ENCODE data around the gene ARHGEF39. TPM values are rescaled to one million over a fixed set of nuclear protein-coding genes. Genes with fewer than 3 reads are reported as not detected.
A peak's percentile ranks its signal among the peaks of the same experiment; 100 is the strongest.

Gene ARHGEF39
- total RNA-seq, 2 experiments from 2014 or later: 17.2 to 18.7 TPM

GRCh38 chr9:35673132-35674024, 8.4 kb upstream of the ARHGEF39 start, which contains the start of gene CA9:
TSS of gene CA9 (plus strand) at chr9:35673928. CDS start at chr9:35673960, 32 bp downstream.
- Mint-ChIP-seq H3K4me3 (peak within 1 kb of the TSS; percentile 63), H3K27me3 (peaks cover 9% of the 10 kb centered on the region), H3K9me3 (no peaks in the 10 kb centered on the region), H3K4me1 (peaks cover 12% of the 10 kb centered on the region), H3K36me3 (no peaks in the 10 kb centered on the region), H3K27ac (no peak within 1 kb of the TSS)
- no peak for DNase-seq

GRCh38 chr9:35669331-35670145, 4.5 kb upstream of the ARHGEF39 start:
- no peaks in the 10 kb centered on the region for H3K9me3 Mint-ChIP-seq
- H3K4me1 Mint-ChIP-seq: peaks cover 14% of the 10 kb centered on the region
- peaks cover 3% of the 10 kb centered on the region for H3K27me3 Mint-ChIP-seq
- H3K4me3 Mint-ChIP-seq: no peak overlapping the region
- DNase-seq: no peak
- H3K27ac Mint-ChIP-seq: no peak overlapping the region
- no peaks in the 10 kb centered on the region for H3K36me3 Mint-ChIP-seq

DNA sequence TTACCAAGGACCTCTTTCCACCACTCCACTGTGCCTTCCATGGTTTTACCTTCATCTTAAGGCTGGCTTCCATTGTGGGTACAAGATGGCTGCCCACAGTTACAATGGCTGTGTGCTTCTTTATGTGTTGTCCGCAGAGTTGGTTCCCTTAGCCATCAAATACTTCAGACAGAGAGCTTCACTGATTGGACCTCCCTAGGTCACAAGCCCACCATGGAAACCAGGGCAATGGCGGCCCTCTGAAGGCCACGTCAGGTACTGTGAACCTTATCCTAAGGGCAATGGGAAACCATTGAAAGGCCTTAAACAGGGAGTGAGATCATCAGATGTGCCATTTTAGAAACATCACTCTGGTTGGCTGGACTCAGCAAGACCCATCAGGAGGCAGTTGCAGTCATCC, 2.9 kb upstream of the ARHGEF39 start:
- Mint-ChIP-seq H3K36me3 (peaks cover 5% of the 10 kb centered on the region), H3K4me1 (peaks cover 24% of the 10 kb centered on the region), H3K4me3 (no peak overlapping the region), H3K9me3 (no peaks in the 10 kb centered on the region), H3K27me3 (no peaks in the 10 kb centered on the region), H3K27ac (no peak overlapping the region)
- DNase-seq: no peak

DNA sequence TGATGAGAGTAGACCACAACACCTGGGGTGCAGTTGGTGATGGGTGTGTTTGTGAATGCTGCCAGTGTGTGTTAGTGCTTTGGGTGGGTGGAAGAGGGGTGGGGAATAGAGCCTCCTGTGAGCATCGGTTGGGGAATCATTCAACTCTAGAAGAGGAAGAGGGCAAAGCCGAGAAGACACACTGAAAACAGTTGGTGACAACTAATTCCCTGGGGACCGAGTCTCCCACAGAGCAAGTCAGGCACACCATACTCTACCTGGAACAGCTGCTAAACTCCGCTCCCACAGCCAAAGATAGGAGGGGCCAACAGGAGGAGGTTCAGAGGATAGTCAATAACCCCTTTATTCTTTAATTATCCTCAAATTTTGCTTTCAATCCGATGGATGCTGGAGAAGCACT, 1.6 kb upstream of the ARHGEF39 start:
- H3K27me3 Mint-ChIP-seq: no peaks in the 10 kb centered on the region
- H3K36me3 Mint-ChIP-seq: peaks cover 18% of the 10 kb centered on the region
- no peak overlapping the region for H3K4me3 Mint-ChIP-seq
- H3K9me3 Mint-ChIP-seq: peaks cover 1% of the 10 kb centered on the region
- peaks cover 38% of the 10 kb centered on the region for H3K4me1 Mint-ChIP-seq
- DNase-seq: no peak
- no peak overlapping the region for H3K27ac Mint-ChIP-seq

GRCh38 chr9:35666045-35666444, 1.1 kb upstream of the ARHGEF39 start:
- H3K27me3 Mint-ChIP-seq: no peaks in the 10 kb centered on the region
- H3K4me1 Mint-ChIP-seq: peaks cover 41% of the 10 kb centered on the region
- H3K36me3 Mint-ChIP-seq: peaks cover 18% of the 10 kb centered on the region
- H3K9me3 Mint-ChIP-seq: peaks cover 1% of the 10 kb centered on the region
- no peak overlapping the region for H3K27ac Mint-ChIP-seq
- H3K4me3 Mint-ChIP-seq: peak overlapping the region; percentile 84
- DNase-seq: no peak

- Mint-ChIP-seq H3K4me3 (peak overlapping the region; percentile 84), H3K27ac (peak overlapping the region; percentile 64)
- no peak for DNase-seq
Observed at GRCh38 chr9:35665471-35665818, 450 bp upstream of the ARHGEF39 start.

DNA sequence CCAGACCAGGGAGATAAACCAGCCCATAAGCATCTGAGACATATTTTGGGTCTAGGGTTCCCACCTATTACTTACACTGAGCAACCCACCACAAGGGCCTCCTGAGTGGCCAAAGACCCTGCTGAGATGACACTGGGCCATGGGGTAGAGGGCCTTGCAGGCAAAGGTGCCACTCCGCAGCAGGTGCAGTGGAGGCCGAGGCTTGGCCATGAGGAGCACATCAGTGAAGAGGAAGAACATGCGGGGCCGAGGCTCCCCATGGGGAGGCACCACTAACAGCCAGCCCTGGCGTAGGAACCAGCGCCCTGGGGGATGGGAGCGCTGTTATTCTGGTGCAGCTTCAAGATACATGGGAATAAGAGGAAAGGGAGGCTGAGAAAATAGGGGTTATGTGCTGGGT, 2.6 kb downstream of the ARHGEF39 start:
- Mint-ChIP-seq H3K4me1 (peaks cover 67% of the 10 kb centered on the region), H3K4me3 (peak overlapping the region; percentile 50), H3K27ac (peak overlapping the region; percentile 76), H3K36me3 (peaks cover 38% of the 10 kb centered on the region), H3K9me3 (peaks cover 3% of the 10 kb centered on the region), H3K27me3 (peaks cover 4% of the 10 kb centered on the region)
- DNase-seq: no peak

More at GRCh38 chr9:35665471-35665818, 450 bp upstream of the ARHGEF39 start:
- peaks cover 46% of the 10 kb centered on the region for H3K4me1 Mint-ChIP-seq
- H3K9me3 Mint-ChIP-seq: peaks cover 1% of the 10 kb centered on the region
- peaks cover 24% of the 10 kb centered on the region for H3K36me3 Mint-ChIP-seq
- no peaks in the 10 kb centered on the region for H3K27me3 Mint-ChIP-seq

DNA sequence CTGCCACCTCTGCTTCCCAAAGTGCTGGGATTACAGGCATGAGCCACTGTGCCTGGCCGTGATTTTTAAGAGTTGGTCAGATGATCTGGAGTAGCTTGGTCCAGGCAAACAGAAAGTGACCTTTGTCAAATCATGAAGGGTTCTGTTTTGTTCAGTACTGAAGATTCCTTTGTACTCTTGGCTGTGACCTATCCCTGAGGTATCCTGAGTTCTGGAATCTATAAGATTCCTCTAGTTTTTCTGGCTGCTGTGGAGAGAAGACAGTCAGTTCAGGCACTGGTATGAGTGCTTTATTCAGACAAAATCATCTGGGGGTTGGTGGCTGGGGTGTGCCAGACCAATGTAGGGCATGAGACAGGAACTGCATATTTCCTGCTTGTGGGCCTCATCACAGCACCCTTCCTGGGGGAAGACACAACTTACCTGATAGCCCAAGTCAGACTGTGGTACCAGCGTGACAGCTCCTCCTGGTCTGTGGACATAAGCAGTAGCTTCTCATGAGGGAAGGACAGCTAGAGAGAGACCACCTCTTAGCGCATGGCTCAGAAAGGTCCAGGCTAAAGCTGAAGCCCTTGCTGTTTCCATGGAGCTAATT, 3.1 kb downstream of the ARHGEF39 start:
- H3K36me3 Mint-ChIP-seq: peaks cover 38% of the 10 kb centered on the region
- H3K4me1 Mint-ChIP-seq: peaks cover 72% of the 10 kb centered on the region
- DNase-seq: no peak
- H3K9me3 Mint-ChIP-seq: peaks cover 3% of the 10 kb centered on the region
- peaks cover 4% of the 10 kb centered on the region for H3K27me3 Mint-ChIP-seq
- H3K27ac Mint-ChIP-seq: peak overlapping the region; percentile 72
- H3K4me3 Mint-ChIP-seq: no peak overlapping the region

DNA sequence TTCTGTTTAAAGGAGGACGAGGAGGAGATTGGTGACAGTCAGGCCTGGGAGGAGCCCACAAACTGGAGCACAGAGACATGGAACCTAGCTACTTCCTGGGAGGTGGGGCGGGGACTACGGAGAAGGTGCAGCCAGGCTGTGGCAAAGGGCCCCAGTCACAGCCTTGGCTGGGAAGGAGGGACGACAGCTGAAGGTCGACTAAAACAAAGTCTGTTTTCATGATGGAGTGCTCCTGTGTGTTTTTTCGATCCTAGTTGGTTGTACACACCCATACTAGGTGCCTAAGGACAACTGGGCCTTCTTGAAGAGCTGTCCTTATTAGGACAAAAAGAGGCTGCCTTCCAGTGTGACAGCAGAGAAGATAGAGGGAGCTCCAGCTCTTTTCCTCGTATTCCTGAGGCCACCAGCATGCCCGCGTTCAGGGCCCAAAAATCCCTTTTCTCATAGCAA, 4.0 kb downstream of the ARHGEF39 start:
- H3K9me3 Mint-ChIP-seq: peaks cover 3% of the 10 kb centered on the region
- H3K4me3 Mint-ChIP-seq: no peak overlapping the region
- no peak for DNase-seq
- no peak overlapping the region for H3K27ac Mint-ChIP-seq
- H3K4me1 Mint-ChIP-seq: peaks cover 74% of the 10 kb centered on the region
- H3K36me3 Mint-ChIP-seq: peaks cover 38% of the 10 kb centered on the region
- peaks cover 4% of the 10 kb centered on the region for H3K27me3 Mint-ChIP-seq

GRCh38 chr9:35659340-35659739, 5.7 kb downstream of the ARHGEF39 start:
- H3K36me3 Mint-ChIP-seq: peaks cover 38% of the 10 kb centered on the region
- H3K4me3 Mint-ChIP-seq: peak overlapping the region; percentile 86
- H3K27me3 Mint-ChIP-seq: peaks cover 4% of the 10 kb centered on the region
- H3K27ac Mint-ChIP-seq: peak overlapping the region; percentile 98
- peaks cover 3% of the 10 kb centered on the region for H3K9me3 Mint-ChIP-seq
- H3K4me1 Mint-ChIP-seq: peaks cover 71% of the 10 kb centered on the region
- DNase-seq: no peak

GRCh38 chr9:35658968-35659220, 6.1 kb downstream of the ARHGEF39 start:
- Mint-ChIP-seq H3K27ac (peak overlapping the region; percentile 98), H3K4me1 (peaks cover 70% of the 10 kb centered on the region), H3K9me3 (peaks cover 3% of the 10 kb centered on the region), H3K36me3 (peaks cover 38% of the 10 kb centered on the region), H3K4me3 (peak overlapping the region; percentile 86), H3K27me3 (peaks cover 4% of the 10 kb centered on the region)
- DNase-seq: no peak

DNA sequence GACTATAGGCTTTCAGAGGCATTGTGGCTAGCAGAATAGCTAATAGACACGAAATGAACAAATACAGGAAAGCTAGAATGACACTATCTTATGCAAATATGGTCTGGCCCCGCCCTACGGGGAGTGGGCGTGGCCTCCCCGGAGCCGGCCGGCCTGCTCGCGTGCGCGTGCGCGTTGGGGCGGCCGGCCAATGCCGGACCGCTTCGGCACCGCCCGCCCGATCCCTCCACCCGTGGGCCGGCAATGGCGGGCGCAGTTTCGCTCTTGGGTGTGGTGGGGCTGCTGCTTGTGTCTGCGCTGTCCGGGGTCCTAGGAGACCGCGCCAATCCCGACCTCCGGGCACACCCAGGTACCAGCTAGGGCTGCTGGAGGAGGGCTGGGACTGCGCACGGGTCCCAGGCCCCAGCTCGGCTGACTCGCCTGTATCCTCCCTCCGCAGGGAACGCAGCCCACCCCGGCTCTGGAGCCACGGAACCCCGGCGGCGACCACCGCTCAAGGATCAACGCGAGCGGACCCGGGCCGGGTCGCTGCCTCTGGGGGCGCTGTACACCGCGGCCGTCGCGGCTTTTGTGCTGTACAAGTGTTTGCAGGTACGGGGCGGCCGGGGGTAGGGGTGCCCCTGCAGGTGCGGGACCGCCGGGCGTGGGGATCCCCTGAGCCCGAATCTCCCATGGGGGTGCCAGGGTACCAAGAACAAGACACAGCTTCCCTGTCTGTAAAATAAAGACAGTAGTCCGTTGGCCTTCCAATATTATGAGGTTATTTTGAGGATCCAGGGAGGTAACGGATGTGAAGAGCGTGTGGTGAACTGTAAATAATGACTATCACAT, 6.6 kb downstream of the ARHGEF39 start, which contains the start of gene CCDC107:
CCDC107 (plus strand) TSS at position 156 of the 831 bp plus-strand sequence; CDS start at position 244, 88 bp downstream.
- H3K9me3 Mint-ChIP-seq: peaks cover 3% of the 10 kb centered on the region
- peak within 1 kb of the TSS; percentile 98 for H3K27ac Mint-ChIP-seq
- H3K36me3 Mint-ChIP-seq: peaks cover 37% of the 10 kb centered on the region
- peak; percentile 90 for DNase-seq
- H3K4me3 Mint-ChIP-seq: peak within 1 kb of the TSS; percentile 86
- peaks cover 4% of the 10 kb centered on the region for H3K27me3 Mint-ChIP-seq
- peaks cover 66% of the 10 kb centered on the region for H3K4me1 Mint-ChIP-seq

GRCh38 chr9:35657546-35658136, 7.4 kb downstream of the ARHGEF39 start, which contains the start of gene RMRP:
TSS of gene RMRP (minus strand) at chr9:35658019.
- peaks cover 30% of the 10 kb centered on the region for H3K36me3 Mint-ChIP-seq
- DNase-seq: peak; percentile 95
- H3K9me3 Mint-ChIP-seq: peaks cover 3% of the 10 kb centered on the region
- H3K27ac Mint-ChIP-seq: peak within 1 kb of the TSS; percentile 98
- H3K4me1 Mint-ChIP-seq: peaks cover 63% of the 10 kb centered on the region
- peaks cover 4% of the 10 kb centered on the region for H3K27me3 Mint-ChIP-seq
- peak within 1 kb of the TSS; percentile 86 for H3K4me3 Mint-ChIP-seq
